ENCODE measurements around the gene SHROOM3.

Gene SHROOM3

DNA sequence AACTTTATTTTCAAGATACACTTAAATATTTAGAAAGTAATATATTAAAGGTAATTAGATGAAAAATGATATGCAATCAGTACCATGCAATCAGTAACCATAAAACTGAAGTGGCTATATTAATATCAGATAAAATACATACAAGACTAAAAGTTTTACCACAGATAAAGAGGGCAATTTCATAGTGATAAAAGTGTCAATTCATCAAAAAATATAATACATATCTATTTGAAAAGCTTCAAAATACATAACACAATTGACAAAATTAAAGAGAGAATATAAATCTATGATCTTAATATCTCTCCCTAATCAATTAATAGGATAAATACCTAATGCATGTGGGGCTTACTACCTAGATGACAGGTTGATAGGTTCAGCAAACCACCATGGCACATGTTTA lies 357.4 kb downstream of the SHROOM3 start:
- DNase-seq: no peak

- DNase-seq: no peak
These were observed 360.2 kb downstream of the SHROOM3 start for GRCh38 chr4:76795243-76795642.

- no peak for DNase-seq
These were observed 364.1 kb downstream of the SHROOM3 start for GRCh38 chr4:76799140-76799539.

- DNase-seq: no peak
These were observed 364.7 kb downstream of the SHROOM3 start for GRCh38 chr4:76799718-76800117.

DNA sequence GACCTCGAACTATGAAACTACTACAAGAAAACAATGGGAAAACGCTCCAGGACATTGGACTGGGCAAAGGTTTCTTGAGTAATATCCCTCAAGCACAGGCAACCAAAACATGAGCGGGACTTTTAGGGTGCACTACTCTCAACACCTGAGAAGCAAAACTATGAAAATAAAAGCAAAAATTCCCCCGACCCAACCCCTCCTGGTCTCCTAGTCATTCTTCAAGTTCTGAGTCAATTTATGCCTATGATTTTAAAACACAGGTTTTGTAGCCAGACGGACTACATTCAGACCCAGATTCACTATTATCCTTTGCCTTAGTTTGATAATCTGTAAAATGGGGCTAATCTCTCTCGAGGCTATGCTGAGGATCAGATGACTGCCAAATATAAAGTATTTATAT lies 365.9 kb downstream of the SHROOM3 start:
- no peak for DNase-seq

DNA sequence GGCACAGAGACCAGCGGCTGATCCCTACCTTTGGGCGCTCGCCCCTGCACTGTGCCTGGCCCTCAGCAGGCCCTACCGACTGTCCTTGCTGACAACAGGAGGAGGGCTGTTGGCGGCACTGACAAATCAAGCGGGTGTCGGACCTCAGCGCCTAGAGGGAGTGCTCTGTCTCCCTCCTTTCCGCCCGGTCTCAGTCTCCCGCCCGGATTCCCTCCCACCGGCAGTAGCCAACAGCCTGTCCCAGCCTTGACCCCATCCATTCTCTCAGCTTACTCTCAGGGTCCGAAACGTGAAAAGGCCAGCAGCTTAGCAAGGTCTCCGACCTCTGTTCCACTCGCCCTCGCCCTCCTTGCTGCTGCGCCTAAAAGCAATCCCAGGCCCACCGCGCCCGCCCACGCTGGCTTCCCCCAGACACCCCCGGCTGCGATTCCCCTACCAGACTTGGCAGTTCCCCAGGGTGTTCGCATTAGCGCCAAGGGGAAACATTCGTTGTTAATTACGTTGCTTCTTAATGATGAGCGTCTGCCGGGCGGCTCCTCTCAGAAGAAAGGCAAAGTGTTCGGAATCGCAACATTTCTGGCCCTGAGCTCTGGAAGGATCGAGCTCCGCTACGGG lies 366.7 kb downstream of the SHROOM3 start:
- peak; percentile 83 for DNase-seq

DNA sequence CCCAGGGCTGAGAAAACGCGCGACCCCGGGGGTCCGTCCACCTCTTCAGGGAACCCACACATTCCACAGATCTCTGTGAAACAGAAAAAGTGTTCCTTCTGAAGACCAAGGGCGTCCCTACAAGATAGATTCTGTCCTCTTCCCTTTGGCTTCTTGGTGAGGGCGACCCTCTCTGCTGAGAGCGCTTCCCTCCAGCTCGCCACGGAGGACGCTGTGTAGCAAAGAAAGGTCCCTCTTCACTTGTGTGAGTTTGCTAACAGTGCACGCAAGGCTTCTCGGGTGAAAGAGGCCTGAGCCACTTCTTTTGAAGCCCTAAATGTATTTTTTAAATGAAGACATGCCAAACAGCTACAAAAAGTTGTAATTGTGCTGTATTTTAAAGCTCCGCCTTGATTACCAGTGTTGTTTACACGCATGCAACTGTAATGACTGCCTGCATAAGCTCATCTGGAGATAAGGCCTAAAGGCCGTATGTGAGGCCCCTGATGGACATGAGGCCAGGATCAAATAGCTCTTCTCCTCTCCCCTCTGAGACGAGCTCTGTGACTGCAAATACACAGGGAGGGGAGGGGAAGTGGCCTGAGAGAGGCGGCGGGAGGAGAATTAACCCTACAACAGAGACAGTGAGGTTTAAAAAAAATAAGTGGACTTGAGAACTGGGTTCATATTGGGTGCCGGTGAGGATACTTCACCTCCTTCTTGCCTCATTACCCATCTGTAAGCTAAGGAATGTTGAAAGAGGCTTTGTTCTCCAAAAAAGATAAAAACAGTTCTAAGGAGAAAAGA lies 367.4 kb downstream of the SHROOM3 start:
- DNase-seq: peak; percentile 87

DNA sequence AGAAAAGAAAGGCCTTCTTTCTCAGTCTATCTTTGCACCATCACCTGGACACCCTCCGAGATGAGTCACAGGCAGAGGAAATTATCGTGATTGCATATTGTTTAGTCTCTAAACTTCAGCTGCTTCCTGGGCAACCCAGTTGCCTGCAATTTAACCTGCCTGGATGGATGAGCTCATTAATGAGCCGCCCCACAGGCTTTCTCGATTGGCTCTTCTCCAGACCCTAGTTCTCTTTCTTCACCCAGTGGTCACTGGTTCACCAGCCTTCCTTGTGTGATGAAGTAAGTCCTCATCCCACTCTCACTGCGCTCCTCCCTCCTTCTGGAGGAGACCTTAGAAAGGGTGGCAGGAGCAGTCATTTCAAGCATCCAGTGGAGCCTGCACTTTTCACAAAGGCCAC lies 368.5 kb downstream of the SHROOM3 start:
- DNase-seq: peak; percentile 81

DNA sequence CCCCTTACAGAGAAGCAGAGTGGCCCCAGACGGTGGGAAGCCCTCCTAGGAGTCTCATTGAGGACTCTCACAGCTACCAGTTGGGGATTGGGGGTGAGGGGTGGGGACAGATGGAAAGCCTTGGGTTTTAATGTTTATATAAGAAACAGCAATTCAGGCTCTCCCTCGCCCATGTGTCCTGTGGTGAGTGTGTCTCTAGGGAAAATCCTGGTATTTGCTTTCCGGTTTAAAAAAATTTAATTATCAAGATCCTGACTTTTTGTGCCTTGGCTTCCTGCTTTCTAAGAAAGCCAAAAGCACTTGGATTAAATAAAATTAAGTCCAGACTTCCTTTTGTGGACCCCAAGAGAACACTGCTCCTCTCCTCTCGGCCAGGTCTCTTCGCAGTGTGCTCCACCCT lies 369.1 kb downstream of the SHROOM3 start:
- DNase-seq: peak; percentile 26

DNA sequence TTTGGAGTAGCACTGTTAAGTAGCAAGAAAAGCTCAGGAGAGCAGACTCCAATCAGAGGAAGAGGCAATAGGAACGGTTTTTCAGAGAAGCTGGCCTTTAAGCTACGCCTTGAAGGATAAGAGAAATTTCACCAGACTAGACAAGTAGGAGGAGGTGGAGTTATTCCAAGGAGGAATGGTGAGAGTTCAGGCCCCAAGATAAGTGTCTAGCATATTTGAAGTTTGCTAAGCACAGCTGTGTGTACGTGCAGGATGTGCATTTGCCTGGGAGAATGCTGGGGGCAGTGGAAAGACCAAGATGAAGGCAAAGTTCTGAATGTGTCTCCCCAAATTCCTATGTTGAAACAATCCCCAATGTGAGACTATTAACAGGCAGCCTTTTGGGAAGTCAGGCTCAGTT lies 371.3 kb downstream of the SHROOM3 start:
- no peak for DNase-seq

DNA sequence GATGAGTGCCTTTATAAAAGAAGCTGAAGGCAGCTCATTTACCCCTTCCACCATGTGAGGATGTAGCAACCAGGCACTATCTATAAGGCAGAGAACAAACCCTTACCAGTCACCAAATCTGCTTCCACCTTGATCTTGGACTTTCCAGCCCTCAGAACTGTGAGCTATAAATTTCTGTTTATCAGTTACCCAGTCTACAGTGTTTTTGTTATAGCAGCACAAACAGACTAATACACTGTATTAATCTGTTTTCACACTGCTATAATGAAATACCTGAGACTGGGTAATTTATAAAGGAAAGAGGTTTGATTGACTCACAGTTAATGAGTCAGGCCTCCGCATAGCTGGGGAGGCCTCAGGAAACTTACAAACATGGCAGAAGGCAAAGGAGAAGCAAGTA lies 371.7 kb downstream of the SHROOM3 start:
- DNase-seq: no peak

GRCh38 chr4:76809594-76810305 lies 374.7 kb downstream of the SHROOM3 start:
- DNase-seq: no peak

DNA sequence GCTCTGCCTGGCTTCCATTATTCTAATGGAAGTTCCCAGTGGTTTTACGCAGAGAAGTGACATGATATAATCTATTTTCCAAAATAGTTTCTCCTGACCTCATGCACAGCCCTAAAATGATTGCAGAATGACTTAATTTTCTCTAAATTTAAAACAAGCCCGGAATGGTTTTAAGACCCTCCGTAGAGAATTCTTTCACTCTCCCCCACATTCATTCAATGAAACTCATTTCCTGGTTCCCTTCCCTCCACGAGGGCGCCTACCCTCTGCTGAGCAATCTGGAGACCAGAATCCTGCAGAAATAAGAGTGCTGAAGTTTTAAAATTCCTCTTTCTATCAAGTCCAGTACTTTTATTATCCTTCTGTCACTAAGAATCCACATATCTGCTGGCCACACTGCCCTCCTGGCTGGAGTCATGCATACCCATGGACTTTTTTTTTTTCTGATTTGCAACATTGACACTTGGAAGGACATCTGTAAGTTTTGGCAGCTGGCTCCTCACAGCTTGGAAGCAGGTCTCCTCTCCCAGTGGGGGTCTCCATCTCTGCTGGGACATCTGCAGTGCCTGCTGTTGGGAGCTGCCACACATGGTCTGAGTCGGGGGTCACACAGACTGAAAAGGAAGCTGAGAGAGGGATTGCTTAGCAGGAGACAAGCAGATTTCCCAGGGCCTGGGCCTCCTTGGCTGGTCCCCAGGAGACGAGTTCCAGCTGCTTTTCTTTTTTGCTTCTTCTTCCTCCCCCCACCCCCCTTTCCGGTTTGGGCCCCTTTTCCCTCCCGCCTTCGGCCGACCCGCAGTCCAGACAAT lies 376.8 kb downstream of the SHROOM3 start:
- DNase-seq: peak; percentile 81

- no peak for DNase-seq
These were observed 378.0 kb downstream of the SHROOM3 start for GRCh38 chr4:76813070-76813469.

DNA sequence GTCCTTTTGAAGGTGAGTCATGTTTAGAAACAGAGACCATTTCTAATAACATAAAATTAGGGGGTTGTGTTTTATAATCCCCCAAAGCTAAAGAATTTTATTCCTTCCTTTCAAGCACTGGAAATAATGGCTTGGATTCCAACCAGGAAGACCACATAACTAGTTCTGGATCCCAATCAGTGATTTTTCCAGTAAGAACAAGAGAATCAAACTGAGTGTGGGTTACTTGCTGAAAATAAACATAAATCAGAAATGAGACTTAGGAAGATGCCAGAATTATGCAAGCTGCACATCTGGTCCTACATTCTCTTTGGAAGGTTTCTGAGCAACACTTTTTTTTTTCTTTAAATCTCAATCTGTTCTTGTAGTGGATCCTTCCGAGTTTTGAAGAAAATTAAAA lies 386.6 kb downstream of the SHROOM3 start:
- peak; percentile 30 for DNase-seq

DNA sequence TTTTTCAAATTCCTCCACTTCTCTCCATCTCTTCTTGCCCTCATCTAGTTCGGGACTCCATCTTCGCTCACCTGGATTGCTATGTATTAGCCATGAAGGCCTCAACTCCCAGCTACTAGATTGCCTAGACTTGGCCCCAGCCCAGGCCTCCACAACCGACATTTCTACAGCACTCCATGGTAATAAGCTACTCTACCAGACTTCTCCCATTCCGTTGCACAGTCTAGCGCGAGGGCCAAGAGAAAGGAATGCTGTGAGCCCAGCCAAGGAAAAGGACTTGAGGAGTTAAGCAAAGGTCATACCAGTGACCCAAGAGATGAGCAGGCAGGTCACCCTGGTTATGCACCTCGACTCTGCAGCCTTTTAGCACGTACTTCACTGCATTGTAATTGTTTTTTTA lies 387.3 kb downstream of the SHROOM3 start:
- DNase-seq: no peak

DNA sequence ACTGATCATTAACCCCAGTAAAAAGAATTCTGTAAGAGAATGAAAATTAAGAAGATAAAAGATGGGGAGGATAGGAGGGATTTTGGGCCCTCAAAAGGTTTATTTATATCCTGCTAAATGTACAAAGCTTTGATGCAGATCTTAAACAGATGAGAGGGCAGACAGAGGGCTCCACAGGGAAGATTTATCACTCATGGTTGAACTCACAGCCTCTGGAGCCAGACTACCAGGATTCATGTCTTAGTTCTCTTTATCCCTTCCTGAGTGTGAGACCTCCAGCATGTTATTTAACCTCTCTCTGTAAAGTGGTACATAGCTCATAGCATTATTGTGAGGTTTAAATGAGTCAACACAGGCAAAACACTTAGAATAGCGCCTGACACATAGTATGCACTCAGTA lies 388.5 kb downstream of the SHROOM3 start:
- no peak for DNase-seq

GRCh38 chr4:76830612-76830963 lies 395.6 kb downstream of the SHROOM3 start:
- DNase-seq: no peak

DNA sequence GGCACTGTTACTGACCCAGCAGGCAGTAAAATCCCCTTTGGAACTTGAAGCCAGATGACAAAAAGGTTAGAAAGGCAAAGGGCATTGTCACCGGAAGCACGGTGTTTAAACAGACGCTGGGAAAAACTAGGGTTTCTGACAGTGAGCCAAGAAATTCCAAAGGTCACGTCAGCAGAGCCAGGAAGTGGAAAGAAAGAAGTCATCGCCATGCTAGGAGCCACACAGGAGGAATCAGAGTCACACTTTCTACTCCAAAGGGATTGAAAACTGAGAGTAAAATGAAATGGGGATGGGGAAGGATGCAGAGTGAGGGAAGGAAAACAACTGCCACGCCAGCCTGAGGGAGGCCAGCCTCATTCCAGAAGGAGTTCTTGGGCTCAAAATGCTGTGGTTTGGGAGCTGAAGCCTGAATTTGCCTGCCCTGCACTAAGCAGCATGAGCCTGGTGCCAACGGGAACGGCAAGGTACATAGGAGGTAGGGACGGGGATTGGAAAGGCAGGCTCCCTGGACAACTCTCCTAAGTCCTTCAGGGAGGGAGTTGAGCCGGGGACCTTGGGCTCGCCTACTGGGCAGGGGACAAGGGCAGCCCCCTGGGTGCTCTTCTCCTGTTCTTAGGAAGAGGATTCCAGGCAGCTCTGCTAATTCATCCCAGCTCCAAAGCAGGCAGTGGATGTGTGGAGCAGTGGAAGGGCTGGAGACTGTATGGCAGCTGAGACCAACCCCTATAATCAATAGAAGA lies 396.1 kb downstream of the SHROOM3 start:
- DNase-seq: peak; percentile 63

DNA sequence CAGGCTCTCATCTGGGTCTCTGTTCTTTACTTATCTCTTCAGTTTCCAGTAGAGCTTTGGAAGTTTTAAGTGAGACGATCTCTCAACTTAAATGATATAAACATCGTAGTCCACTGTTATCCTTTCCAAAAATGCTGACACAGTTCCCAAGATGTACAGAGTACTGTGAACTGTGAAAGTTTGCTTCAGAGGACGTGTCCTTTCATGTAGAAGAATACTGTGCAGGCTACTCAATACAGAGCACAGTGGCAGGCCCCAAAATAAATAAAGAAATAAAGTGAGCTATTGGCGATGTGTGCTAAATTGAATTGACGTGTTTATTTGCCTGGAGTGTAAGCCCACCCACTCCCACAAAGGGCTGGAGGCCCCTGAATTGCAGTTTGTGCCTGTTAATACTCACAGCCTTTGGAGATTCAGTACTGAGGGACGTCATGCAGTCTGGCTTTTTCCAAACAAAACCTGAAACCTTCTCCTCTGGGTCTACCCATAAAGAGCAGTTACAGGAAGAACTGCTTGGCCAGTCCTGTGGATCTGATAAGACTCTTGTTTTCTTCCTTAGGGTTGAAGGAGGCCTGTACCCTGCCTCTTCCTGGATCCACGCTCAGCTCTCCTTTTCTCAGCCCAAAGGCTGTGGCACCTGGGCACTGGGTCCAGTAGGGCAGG lies 396.8 kb downstream of the SHROOM3 start:
- peak; percentile 50 for DNase-seq

All from eye (tissue), 1 donor.